Measurements from ENCODE around the gene CTTNBP2NL.

Gene CTTNBP2NL

GRCh38 chr1:112509005-112509659, 113.1 kb downstream of the CTTNBP2NL start:
- no peak for DNase-seq

- no peak for DNase-seq
Measured at GRCh38 chr1:112509660-112510178, 113.7 kb downstream of the CTTNBP2NL start.

- no peak for DNase-seq
Measured at GRCh38 chr1:112510340-112510739, 114.3 kb downstream of the CTTNBP2NL start.

Measured in NCI-H2227 treated with DMSO at 0.1 percent for 48 hours (cell line).